ENCODE measurements around the gene DPH2. TPM values are rescaled to one million over a fixed set of nuclear protein-coding genes. Genes with fewer than 3 reads are reported as not detected.

Gene DPH2
- total and polyA plus RNA-seq, 4 experiments from 2014 or later: 25.5 to 33.1 (median 28.8) TPM

- no peak for DNase-seq
- no peaks in the 10 kb centered on the region for H3K36me3 Mint-ChIP-seq
- no peaks in the 10 kb centered on the region for H3K9me3 Mint-ChIP-seq
- intact Hi-C loops (cut with micrococcal nuclease): no loop called here
- H3K4me1 Mint-ChIP-seq: peaks cover 4 to 9% (median 5%) of the 10 kb centered on the region in 4 donors
- H3K27me3 Mint-ChIP-seq: no peaks in the 10 kb centered on the region
- H3K27ac Mint-ChIP-seq: no peak overlapping the region
- no peaks in the 10 kb centered on the region for H3K9me3 ChIP-seq (ENCODE audit: control insufficient read depth in 1 of 2, low read length in 2 of 2)
- ChIA-PET CTCF (ENCODE audit: partially characterized antibody) (interaction anchor here (1.0 kb wide), 1 partner anchor 8 kb away, joined by 3 read pairs; no protein-coding TSS in a partner anchor), POLR2A (ENCODE audit: partially characterized antibody) (no interaction called here)
- H3K27ac ChIP-seq (ENCODE audit: low read depth, low read length): no peak overlapping the region
- H3K36me3 ChIP-seq (ENCODE audit: insufficient read depth, low read length): no peaks in the 10 kb centered on the region
- no peak overlapping the region for H3K4me3 Mint-ChIP-seq
- peaks cover 3% of the 10 kb centered on the region for H3K4me1 ChIP-seq (ENCODE audit: insufficient read depth, low read length)
- H3K4me3 ChIP-seq (ENCODE audit: low read length in 2 of 2): no peak overlapping the region
- H3K27me3 ChIP-seq (ENCODE audit: insufficient read depth, low read length): no peaks in the 10 kb centered on the region
These were observed 27.6 kb downstream of the DPH2 start for GRCh38 chr1:43997295-43997999.

GRCh38 chr1:43998000-43998378 lies 28.2 kb downstream of the DPH2 start:
- no peaks in the 10 kb centered on the region for H3K9me3 ChIP-seq (ENCODE audit: control insufficient read depth in 1 of 2, low read length in 2 of 2)
- no peaks in the 10 kb centered on the region for H3K9me3 Mint-ChIP-seq
- intact Hi-C loops (cut with micrococcal nuclease): no loop called here
- no peaks in the 10 kb centered on the region for H3K27me3 Mint-ChIP-seq
- POLR2A ChIA-PET (ENCODE audit: partially characterized antibody): no interaction called here
- DNase-seq: no peak
- no peaks in the 10 kb centered on the region for H3K27me3 ChIP-seq (ENCODE audit: insufficient read depth, low read length)
- H3K4me1 Mint-ChIP-seq: peaks cover 0 to 4% (median 0%) of the 10 kb centered on the region in 4 donors
- H3K36me3 ChIP-seq (ENCODE audit: insufficient read depth, low read length): no peaks in the 10 kb centered on the region
- H3K27ac ChIP-seq (ENCODE audit: low read depth, low read length): no peak overlapping the region
- no peaks in the 10 kb centered on the region for H3K36me3 Mint-ChIP-seq
- no peak overlapping the region for H3K4me3 Mint-ChIP-seq
- CTCF ChIA-PET (ENCODE audit: partially characterized antibody): interaction anchor here (10.2 kb wide), 1 partner anchor 35 kb away, joined by 225 read pairs; the partner anchor contains the start of gene SLC6A9
- no peak overlapping the region for H3K27ac Mint-ChIP-seq
- H3K4me3 ChIP-seq (ENCODE audit: low read length in 2 of 2): no peak overlapping the region
- no peaks in the 10 kb centered on the region for H3K4me1 ChIP-seq (ENCODE audit: insufficient read depth, low read length)

DNA sequence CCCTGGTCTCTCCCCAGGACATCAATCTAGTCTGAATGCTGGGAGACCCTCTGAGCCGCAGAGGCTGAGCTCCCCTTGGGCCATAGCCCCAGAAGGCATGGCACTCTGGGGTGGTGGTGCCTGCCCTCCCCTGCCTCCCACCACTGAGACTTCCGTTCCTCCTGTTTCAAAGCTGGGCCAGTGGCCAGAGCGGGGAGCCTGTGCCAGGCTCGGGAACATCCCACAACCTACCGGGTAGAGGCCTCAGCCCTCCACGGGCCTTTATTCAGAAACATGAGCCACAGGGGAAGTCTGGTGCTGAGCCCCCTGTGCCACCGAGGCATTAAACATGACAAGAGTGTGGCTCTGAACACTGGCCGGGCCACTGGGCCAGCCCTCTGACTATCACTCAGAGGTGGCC lies 29.6 kb downstream of the DPH2 start:
- ChIA-PET POLR2A (ENCODE audit: partially characterized antibody) (no interaction called here), CTCF (ENCODE audit: partially characterized antibody) (interaction anchor here (0.8 to 10.2 kb wide), 3 partner anchors 9 to 46 kb away, joined by 3 to 225 read pairs (median 4); partner anchors contain the start of gene SLC6A9)

DNA sequence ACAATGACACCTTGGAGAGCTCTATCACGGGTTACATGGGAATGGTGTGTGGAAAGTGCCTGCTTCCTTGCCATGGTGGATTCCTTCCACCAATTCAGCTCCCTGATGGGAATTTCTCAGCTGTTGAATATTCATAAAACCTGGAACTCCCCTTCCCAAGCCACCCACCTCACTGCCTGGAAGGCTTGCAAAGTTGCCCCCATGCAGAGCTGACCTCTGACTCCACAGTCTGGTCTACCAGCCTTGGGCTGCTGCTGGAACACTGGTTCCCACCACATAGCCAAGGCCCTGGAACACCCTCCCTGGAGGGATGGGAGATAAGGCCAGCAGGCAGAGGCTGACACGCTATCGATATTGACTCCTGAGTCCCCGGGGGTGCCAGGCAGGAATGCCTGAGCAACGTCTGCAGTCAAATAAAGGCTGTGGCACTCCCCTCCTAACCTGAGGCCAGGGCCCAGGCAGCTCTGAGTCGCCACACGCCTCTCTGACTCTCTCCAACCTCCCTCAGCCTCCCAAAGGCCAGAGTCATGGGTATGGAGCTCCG lies 30.4 kb downstream of the DPH2 start:
- Mint-ChIP-seq H3K9me3 (no peaks in the 10 kb centered on the region), H3K4me1 (no peaks in the 10 kb centered on the region), H3K36me3 (no peaks in the 10 kb centered on the region), H3K4me3 (no peak overlapping the region), H3K27ac (no peak overlapping the region), H3K27me3 (no peaks in the 10 kb centered on the region)
- no peaks in the 10 kb centered on the region for H3K4me1 ChIP-seq (ENCODE audit: insufficient read depth, low read length)
- POLR2A ChIA-PET (ENCODE audit: partially characterized antibody): no interaction called here
- CTCF ChIA-PET (ENCODE audit: partially characterized antibody): interaction anchor here (0.8 to 10.2 kb wide), 3 partner anchors 9 to 46 kb away, joined by 3 to 225 read pairs (median 4); partner anchors contain the start of gene SLC6A9
- no peaks in the 10 kb centered on the region for H3K27me3 ChIP-seq (ENCODE audit: insufficient read depth, low read length)
- intact Hi-C loops (cut with micrococcal nuclease): no loop called here
- H3K27ac ChIP-seq (ENCODE audit: low read depth, low read length): no peak overlapping the region
- H3K36me3 ChIP-seq (ENCODE audit: insufficient read depth, low read length): no peaks in the 10 kb centered on the region
- H3K4me3 ChIP-seq (ENCODE audit: low read length in 2 of 2): no peak overlapping the region
- no peaks in the 10 kb centered on the region for H3K9me3 ChIP-seq (ENCODE audit: control insufficient read depth in 1 of 2, low read length in 2 of 2)
- DNase-seq: no peak

More for the DNA sequence above, 29.6 kb downstream of the DPH2 start:
- H3K27me3 ChIP-seq (ENCODE audit: insufficient read depth, low read length): no peaks in the 10 kb centered on the region
- no peak overlapping the region for H3K4me3 ChIP-seq (ENCODE audit: low read length in 2 of 2)
- H3K27ac Mint-ChIP-seq: no peak overlapping the region
- no peak overlapping the region for H3K27ac ChIP-seq (ENCODE audit: low read depth, low read length)
- no peaks in the 10 kb centered on the region for H3K9me3 Mint-ChIP-seq
- DNase-seq: no peak
- H3K4me1 Mint-ChIP-seq: peaks cover 0 to 3% (median 0%) of the 10 kb centered on the region in 4 donors
- no peaks in the 10 kb centered on the region for H3K9me3 ChIP-seq (ENCODE audit: control insufficient read depth in 1 of 2, low read length in 2 of 2)
- H3K36me3 Mint-ChIP-seq: no peaks in the 10 kb centered on the region
- intact Hi-C loops (cut with micrococcal nuclease): no loop called here
- H3K4me3 Mint-ChIP-seq: no peak overlapping the region
- H3K36me3 ChIP-seq (ENCODE audit: insufficient read depth, low read length): no peaks in the 10 kb centered on the region
- H3K27me3 Mint-ChIP-seq: no peaks in the 10 kb centered on the region
- H3K4me1 ChIP-seq (ENCODE audit: insufficient read depth, low read length): no peaks in the 10 kb centered on the region

GRCh38 chr1:44002165-44002564 lies 32.4 kb downstream of the DPH2 start:
- no peak overlapping the region for H3K27ac ChIP-seq (ENCODE audit: low read depth, low read length)
- H3K9me3 ChIP-seq (ENCODE audit: control insufficient read depth in 1 of 2, low read length in 2 of 2): no peaks in the 10 kb centered on the region
- no peaks in the 10 kb centered on the region for H3K27me3 Mint-ChIP-seq
- no peaks in the 10 kb centered on the region for H3K27me3 ChIP-seq (ENCODE audit: insufficient read depth, low read length)
- H3K36me3 ChIP-seq (ENCODE audit: insufficient read depth, low read length): no peaks in the 10 kb centered on the region
- no peaks in the 10 kb centered on the region for H3K4me1 ChIP-seq (ENCODE audit: insufficient read depth, low read length)
- H3K9me3 Mint-ChIP-seq: no peaks in the 10 kb centered on the region
- no peak overlapping the region for H3K27ac Mint-ChIP-seq
- ChIA-PET CTCF (ENCODE audit: partially characterized antibody) (interaction anchor here (2.1 to 10.2 kb wide), 2 partner anchors 31 to 46 kb away, joined by 9 to 225 read pairs; partner anchors contain the start of gene SLC6A9), POLR2A (ENCODE audit: partially characterized antibody) (no interaction called here)
- no peak overlapping the region for H3K4me3 Mint-ChIP-seq
- H3K4me1 Mint-ChIP-seq: peaks cover 0 to 2% (median 0%) of the 10 kb centered on the region in 4 donors
- H3K36me3 Mint-ChIP-seq: no peaks in the 10 kb centered on the region
- intact Hi-C loops (cut with micrococcal nuclease): no loop called here
- DNase-seq: no peak
- no peak overlapping the region for H3K4me3 ChIP-seq (ENCODE audit: low read length in 2 of 2)

DNA sequence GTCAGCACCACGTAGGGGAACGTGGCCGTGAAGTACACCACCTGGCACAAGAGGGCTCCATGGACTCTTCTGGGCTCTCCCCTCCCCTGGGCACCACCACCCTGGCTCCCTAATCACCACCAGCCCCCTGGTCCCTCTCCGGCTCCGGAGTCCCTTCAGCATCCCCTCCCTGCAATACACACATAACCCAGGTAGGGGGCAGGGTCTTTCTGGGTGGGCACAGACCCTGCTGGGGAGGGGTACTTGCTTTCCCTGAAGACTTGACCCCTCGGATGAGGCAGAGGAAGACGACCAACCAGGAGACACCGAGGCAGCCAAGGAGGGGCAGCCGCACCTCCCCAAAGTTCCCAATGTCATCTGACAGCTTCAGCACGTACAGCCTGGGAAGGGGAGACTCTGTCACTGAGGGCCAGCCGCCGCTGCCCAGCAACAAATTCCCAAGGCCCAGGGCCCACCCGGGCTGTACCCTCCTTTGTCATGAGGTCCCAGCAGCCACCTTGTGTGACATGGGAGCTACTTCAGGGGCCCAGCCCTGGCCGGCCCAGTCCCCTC lies 32.9 kb downstream of the DPH2 start:
- no peaks in the 10 kb centered on the region for H3K27me3 ChIP-seq (ENCODE audit: insufficient read depth, low read length)
- H3K27ac Mint-ChIP-seq: no peak overlapping the region
- no peak overlapping the region for H3K27ac ChIP-seq (ENCODE audit: low read depth, low read length)
- peaks cover 0 to under 1% (median 0%) of the 10 kb centered on the region in 8 donors for H3K9me3 Mint-ChIP-seq
- DNase-seq: no peak
- H3K4me1 ChIP-seq (ENCODE audit: insufficient read depth, low read length): no peaks in the 10 kb centered on the region
- intact Hi-C loops (cut with micrococcal nuclease): no loop called here
- H3K4me1 Mint-ChIP-seq: peaks cover 0 to 2% (median 0%) of the 10 kb centered on the region in 4 donors
- no peak overlapping the region for H3K4me3 ChIP-seq (ENCODE audit: low read length in 2 of 2)
- no peak overlapping the region for H3K4me3 Mint-ChIP-seq
- no peaks in the 10 kb centered on the region for H3K36me3 ChIP-seq (ENCODE audit: insufficient read depth, low read length)
- POLR2A ChIA-PET (ENCODE audit: partially characterized antibody): no interaction called here
- H3K27me3 Mint-ChIP-seq: no peaks in the 10 kb centered on the region
- H3K36me3 Mint-ChIP-seq: no peaks in the 10 kb centered on the region
- no peaks in the 10 kb centered on the region for H3K9me3 ChIP-seq (ENCODE audit: control insufficient read depth in 1 of 2, low read length in 2 of 2)
- CTCF ChIA-PET (ENCODE audit: partially characterized antibody): interaction anchor here (2.1 to 10.2 kb wide), 2 partner anchors 30 to 45 kb away, joined by 9 to 225 read pairs; partner anchors contain the start of gene SLC6A9

DNA sequence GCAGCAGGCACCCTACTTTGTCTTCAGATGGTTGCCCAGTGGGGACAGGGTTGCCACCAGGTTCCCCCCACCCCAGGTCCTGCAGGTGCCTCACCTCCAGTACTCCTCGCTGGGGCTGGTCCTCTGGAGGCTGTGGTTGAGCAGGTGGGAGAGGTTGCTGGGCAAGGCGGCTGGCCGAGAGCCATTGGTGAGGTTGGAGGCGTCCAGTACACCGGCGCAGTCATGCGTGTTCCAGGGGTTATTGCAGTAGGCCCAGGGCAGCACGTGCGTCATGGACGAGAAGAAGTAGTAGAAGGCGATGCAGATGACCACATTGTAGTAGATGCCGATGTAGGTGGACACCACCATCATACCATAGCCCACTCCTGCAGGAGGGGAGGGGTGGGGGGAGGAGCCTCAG lies 38.4 kb downstream of the DPH2 start:
- Mint-ChIP-seq H3K4me1 (peaks cover 0 to 4% (median 2%) of the 10 kb centered on the region in 4 donors), H3K27me3 (no peaks in the 10 kb centered on the region), H3K36me3 (no peaks in the 10 kb centered on the region), H3K9me3 (peaks cover 0 to 2% (median 0%) of the 10 kb centered on the region in 8 donors), H3K27ac (peak overlapping the region in 1 of 7 donors; percentile 68), H3K4me3 (no peak overlapping the region)
- Histone ChIP-seq H3K9me3 (ENCODE audit: control insufficient read depth in 1 of 2, low read length in 2 of 2) (no peaks in the 10 kb centered on the region), H3K36me3 (ENCODE audit: insufficient read depth, low read length) (no peaks in the 10 kb centered on the region), H3K4me1 (ENCODE audit: insufficient read depth, low read length) (no peaks in the 10 kb centered on the region), H3K27me3 (ENCODE audit: insufficient read depth, low read length) (no peaks in the 10 kb centered on the region), H3K4me3 (ENCODE audit: low read length in 2 of 2) (no peak overlapping the region), H3K27ac (ENCODE audit: low read depth, low read length) (no peak overlapping the region)
- intact Hi-C loops (cut with micrococcal nuclease): no loop called here
- POLR2A ChIA-PET (ENCODE audit: partially characterized antibody): no interaction called here
- CTCF ChIA-PET (ENCODE audit: partially characterized antibody): interaction anchor here (0.8 to 10.2 kb wide), 5 partner anchors 8 to 41 kb away, joined by 3 to 225 read pairs (median 6); partner anchors contain the start of gene SLC6A9
- no peak for DNase-seq

Measured in CD4-positive, alpha-beta memory T cell (primary cell).